Gastroesophageal sphincter (tissue), 4 donors: Measurements from ENCODE around the gene MFSD8. TPM values are rescaled to one million over a fixed set of nuclear protein-coding genes. Genes with fewer than 3 reads are reported as not detected.

Experiments used
- ATAC-seq: fragments of 150-250 bp; one replicate; pipeline ENCODE4 v1.9.1; 2016; ENCODE audit warnings: mild to moderate bottlenecking, moderate library complexity
- H3K27ac ChIP-seq, 4 donors: fragments of 200-600 bp; sonication (generic) in 3 of 4; 1 replicate in 3 of 4; 2 replicates in 1 of 4; pipeline ENCODE4 v1.5.1; 2016 to 2019
- H3K27me3 ChIP-seq: fragments of 200-600 bp; sonication (generic); one replicate; pipeline ENCODE4 v1.5.1; 2019
- H3K36me3 ChIP-seq, 2 donors: fragments of 200-600 bp; sonication (generic); one replicate each; pipeline ENCODE4 v1.5.1; 2019; ENCODE audit warnings: control low read depth in 1 of 2
- H3K4me1 ChIP-seq, 3 donors: fragments of 200-600 bp; sonication (generic); 1 replicate in 2 of 3; 2 replicates in 1 of 3; pipeline ENCODE4 v1.5.1; 2016 to 2019; ENCODE audit warnings: control low read depth in 2 of 3
- H3K4me3 ChIP-seq, 2 donors: fragments of 200-600 bp; sonication (generic); one replicate each; pipeline ENCODE4 v1.5.1; 2019; ENCODE audit warnings: mild to moderate bottlenecking in 1 of 2, moderate library complexity in 1 of 2
- H3K9me3 ChIP-seq, 3 donors: fragments of 200-600 bp; sonication (generic); one replicate each; pipeline ENCODE4 v1.5.1; 2017 to 2019; ENCODE audit warnings: control low read depth in 2 of 3
- EP300 ChIP-seq: sonication (generic); formaldehyde crosslinking; IDR thresholded peaks from one replicate; pipeline ENCODE4 v1.6.1; 2017; ENCODE audit warnings: antibody characterized with exemption, mild to moderate bottlenecking
- POLR2A ChIP-seq, 2 donors: fragments of 450-650 bp; IDR thresholded peaks; one replicate each; pipeline ENCODE4 v1.6.1; 2017; ENCODE audit warnings: antibody characterized with exemption in 2 of 2, mild to moderate bottlenecking in 2 of 2, moderate library complexity in 1 of 2
- POLR2AphosphoS5 ChIP-seq: sonication (generic); formaldehyde crosslinking; IDR thresholded peaks from one replicate; pipeline ENCODE4 v1.6.1; 2017; ENCODE audit warnings: antibody characterized with exemption
- WGBS, 2 donors: methylation state at CpG; one replicate each; pipeline ENCODE4 v1.1.5; 2018; ENCODE audit warnings: low coverage in 1 of 2; 5-methylcytosine and 5-hydroxymethylcytosine counted together
- total RNA-seq, 4 donors: library from RNA; depleted of rRNA; stranded (reverse); fragments of >200 nt; gene quantifications; one replicate each; pipeline ENCODE4 v1.1.0, GENCODE V29; 2016
- TF ChIP-seq, protein P1 (sequence below), 4 experiments: fragments of 200-600 bp in 2 of 4; fragments of 450-650 bp in 2 of 4; sonication (generic) in 1 of 4; IDR thresholded peaks; one replicate each; pipeline ENCODE4 v1.5.1; 2017 to 2019; ENCODE audit warnings: antibody characterized with exemption in 4 of 4, mild to moderate bottlenecking in 2 of 4, moderate library complexity in 2 of 4

Gene MFSD8
- total RNA-seq, 4 donors from 2014 or later: 11.4 to 55.4 (median 30.5) TPM

DNA sequence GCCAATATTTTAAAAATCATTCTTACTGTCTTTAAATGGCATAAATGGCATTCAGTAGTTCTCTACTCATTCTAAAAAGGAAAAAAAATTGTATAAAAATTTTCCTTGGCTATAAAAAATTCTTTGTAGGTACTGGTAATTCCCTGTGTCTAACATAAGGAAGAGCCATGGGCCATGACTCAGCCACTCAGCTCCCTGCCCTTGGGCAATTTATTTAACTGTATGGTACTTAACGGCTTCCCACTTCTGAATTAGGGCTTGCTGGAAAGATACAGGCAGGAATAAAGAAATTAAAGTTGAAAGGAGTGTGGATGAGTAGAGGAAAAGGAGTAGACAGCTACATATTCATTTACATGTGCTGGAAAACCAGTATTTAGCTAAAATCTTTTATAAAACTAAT is 30.8 kb upstream of the MFSD8 start:
- no peak for ATAC-seq
- Histone ChIP-seq H3K4me3 (no peak overlapping the region), H3K27me3 (no peaks in the 10 kb centered on the region), H3K27ac (no peak overlapping the region), H3K36me3 (peaks cover 0 to 50% of the 10 kb centered on the region in 2 donors), H3K4me1 (no peaks in the 10 kb centered on the region), H3K9me3 (peaks cover 0 to 20% (median 0%) of the 10 kb centered on the region in 3 donors)
- 93 to 100% methylated on average over 1 of the region's 1 CpG for WGBS, 2 donors
- TF ChIP-seq POLR2A (IDR thresholded peaks at IDR 0.05): no peak

DNA sequence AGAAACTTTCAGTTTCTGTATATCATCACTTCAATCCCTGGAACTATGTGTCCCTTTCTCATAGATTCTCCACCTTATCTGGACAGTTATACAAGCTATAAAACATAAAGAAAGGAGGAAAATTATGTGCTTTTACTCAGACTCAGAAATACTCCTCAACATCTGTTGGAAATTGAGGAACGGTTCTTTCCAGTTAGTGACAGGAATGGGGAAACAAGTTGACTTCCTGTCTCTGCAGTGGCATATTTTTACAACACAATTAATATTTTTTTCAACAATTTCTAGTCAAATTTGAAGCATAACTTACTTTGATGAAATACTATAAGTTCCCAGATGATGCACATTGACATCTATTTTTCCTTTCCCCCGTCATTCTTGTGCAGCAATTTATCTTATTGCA is 28.2 kb upstream of the MFSD8 start:
- WGBS, 2 donors: 47 to 70% methylated on average over 1 to 2 of the region's 2 CpGs
- Histone ChIP-seq H3K27ac (no peak overlapping the region), H3K36me3 (peaks cover 0 to 62% of the 10 kb centered on the region in 2 donors), H3K4me3 (no peak overlapping the region), H3K27me3 (no peaks in the 10 kb centered on the region), H3K9me3 (peaks cover 0 to 13% (median 0%) of the 10 kb centered on the region in 3 donors), H3K4me1 (no peaks in the 10 kb centered on the region)
- no peak for ATAC-seq
- TF ChIP-seq, protein P1, sequence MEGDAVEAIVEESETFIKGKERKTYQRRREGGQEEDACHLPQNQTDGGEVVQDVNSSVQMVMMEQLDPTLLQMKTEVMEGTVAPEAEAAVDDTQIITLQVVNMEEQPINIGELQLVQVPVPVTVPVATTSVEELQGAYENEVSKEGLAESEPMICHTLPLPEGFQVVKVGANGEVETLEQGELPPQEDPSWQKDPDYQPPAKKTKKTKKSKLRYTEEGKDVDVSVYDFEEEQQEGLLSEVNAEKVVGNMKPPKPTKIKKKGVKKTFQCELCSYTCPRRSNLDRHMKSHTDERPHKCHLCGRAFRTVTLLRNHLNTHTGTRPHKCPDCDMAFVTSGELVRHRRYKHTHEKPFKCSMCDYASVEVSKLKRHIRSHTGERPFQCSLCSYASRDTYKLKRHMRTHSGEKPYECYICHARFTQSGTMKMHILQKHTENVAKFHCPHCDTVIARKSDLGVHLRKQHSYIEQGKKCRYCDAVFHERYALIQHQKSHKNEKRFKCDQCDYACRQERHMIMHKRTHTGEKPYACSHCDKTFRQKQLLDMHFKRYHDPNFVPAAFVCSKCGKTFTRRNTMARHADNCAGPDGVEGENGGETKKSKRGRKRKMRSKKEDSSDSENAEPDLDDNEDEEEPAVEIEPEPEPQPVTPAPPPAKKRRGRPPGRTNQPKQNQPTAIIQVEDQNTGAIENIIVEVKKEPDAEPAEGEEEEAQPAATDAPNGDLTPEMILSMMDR (IDR thresholded peaks at IDR 0.05): no peak
- TF ChIP-seq POLR2AphosphoS5 (no peak), EP300 (no peak), POLR2A (IDR thresholded peaks at IDR 0.05) (no peak)

DNA sequence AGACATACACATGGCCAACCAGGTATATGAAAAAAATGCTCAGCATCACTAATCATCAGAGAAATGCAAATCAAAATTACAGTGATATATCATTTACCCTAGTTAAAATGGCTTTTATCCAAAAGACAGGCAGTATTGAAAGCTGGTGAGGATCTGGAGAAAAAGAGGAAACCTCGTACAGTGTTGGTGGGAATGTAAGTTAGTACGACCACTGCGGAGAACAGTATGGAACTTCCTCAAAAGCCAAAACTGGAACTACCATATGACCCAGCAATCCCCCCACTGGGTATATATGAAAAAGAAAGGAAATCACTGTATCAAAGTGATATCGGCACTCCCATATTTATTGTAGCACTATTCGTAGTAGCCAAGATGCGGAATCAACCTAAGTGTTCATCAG is 23.7 kb upstream of the MFSD8 start:
- no peak overlapping the region for H3K4me3 ChIP-seq
- WGBS, 2 donors: 93% methylated on average over 6 of the region's 6 CpGs
- ATAC-seq: no peak
- no peak for TF ChIP-seq POLR2A (IDR thresholded peaks at IDR 0.05)
- TF ChIP-seq, protein P1 (IDR thresholded peaks at IDR 0.05): no peak
- TF ChIP-seq EP300: no peak
- TF ChIP-seq POLR2AphosphoS5: no peak
- peaks cover 5 to 80% of the 10 kb centered on the region in 2 donors for H3K36me3 ChIP-seq
- no peaks in the 10 kb centered on the region for H3K4me1 ChIP-seq
- H3K9me3 ChIP-seq: no peaks in the 10 kb centered on the region
- H3K27me3 ChIP-seq: no peaks in the 10 kb centered on the region
- H3K27ac ChIP-seq: no peak overlapping the region

DNA sequence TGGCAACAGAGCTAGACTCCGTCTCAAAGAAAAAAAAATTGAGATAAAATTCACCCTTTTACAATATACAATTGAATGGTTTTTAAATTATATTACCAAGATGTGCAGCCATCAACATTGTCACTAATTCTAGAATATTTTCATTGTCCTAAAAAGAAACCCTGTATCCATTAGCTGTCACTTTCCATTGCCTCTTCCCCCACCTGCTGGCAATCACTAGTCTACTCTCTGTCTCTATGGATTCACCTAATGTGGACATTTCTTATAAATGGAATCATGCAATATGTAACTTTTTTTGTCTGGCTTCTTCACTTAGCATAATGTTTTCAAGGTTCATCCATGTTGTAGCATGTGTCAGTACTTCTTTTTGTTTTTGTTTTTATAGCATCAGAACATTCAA is 21.0 kb upstream of the MFSD8 start:
- ATAC-seq: no peak
- Histone ChIP-seq H3K36me3 (peaks cover 5 to 67% of the 10 kb centered on the region in 2 donors), H3K4me1 (no peaks in the 10 kb centered on the region), H3K9me3 (no peaks in the 10 kb centered on the region), H3K27me3 (no peaks in the 10 kb centered on the region), H3K27ac (no peak overlapping the region), H3K4me3 (no peak overlapping the region)
- WGBS, 2 donors: 91 to 100% methylated on average over 1 of the region's 1 CpG
- TF ChIP-seq POLR2A (IDR thresholded peaks at IDR 0.05) (no peak), EP300 (no peak), POLR2AphosphoS5 (no peak)
- TF ChIP-seq, protein P1 (IDR thresholded peaks at IDR 0.05): no peak

DNA sequence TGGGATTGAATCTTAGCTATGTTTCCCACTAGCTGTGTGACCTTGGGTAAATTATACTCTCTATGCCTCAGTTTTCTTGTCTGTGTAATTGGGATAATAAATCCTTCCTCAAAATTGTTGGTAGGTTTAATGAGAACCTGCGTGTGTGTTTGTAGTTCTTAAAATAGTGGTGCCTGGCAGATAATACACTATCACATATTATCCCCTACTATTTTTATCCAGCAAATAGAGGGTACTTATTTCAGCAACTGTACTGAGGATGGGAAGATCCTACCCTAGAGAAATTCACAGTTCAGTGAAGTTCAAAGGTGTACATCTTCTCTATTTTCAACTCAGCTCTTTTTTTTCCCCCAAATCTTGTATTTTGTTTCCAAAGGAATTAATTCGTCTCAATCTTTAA is 17.5 kb upstream of the MFSD8 start:
- no peak for TF ChIP-seq POLR2AphosphoS5
- TF ChIP-seq, protein P1 (IDR thresholded peaks at IDR 0.05): no peak
- TF ChIP-seq POLR2A (IDR thresholded peaks at IDR 0.05): no peak
- H3K4me1 ChIP-seq: no peaks in the 10 kb centered on the region
- WGBS, 2 donors: 67 to 100% methylated on average over 2 of the region's 2 CpGs
- H3K27me3 ChIP-seq: no peaks in the 10 kb centered on the region
- H3K9me3 ChIP-seq: no peaks in the 10 kb centered on the region
- no peak overlapping the region for H3K27ac ChIP-seq
- no peak overlapping the region for H3K4me3 ChIP-seq
- peaks cover 5 to 41% of the 10 kb centered on the region in 2 donors for H3K36me3 ChIP-seq
- ATAC-seq: no peak
